Activated CD4-positive, alpha-beta T cell treated with anti-CD3 and anti-CD28 coated beads, Interleukin-2, amount 50 U/mL, for 4 hours (primary cell): ENCODE results near the gene LZTR1.
"Not testable (repeated sequence)": the region's sequence is repeated elsewhere in the genome, so short reads cannot be mapped to it uniquely, and the experiment has no call there.

Experiments used
- DNase-seq, 2 experiments: peaks; one replicate each; pipeline ENCODE4 v3.0.0-alpha.2; 2020

LZTR1 gene

DNA sequence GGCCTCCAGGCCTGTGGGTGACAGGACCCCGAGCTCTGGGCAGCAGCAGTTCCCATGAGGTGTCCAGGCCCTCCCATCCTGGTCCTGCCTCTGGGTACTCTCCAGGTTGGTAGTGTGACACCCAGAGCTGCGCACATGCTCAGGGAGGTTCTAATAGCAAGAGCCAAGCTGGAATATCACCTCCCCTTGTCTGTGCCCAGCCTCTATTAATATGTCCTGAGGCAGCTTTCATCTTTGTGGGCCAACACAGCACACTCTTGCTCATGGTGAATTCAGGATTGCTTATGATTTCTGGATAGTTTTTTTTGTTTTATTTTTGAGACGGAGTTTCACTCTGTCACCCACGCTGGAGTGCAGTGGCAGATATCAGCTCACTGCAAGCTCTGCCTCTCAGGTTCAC, 36.2 kb downstream of the LZTR1 start:
- no peak for DNase-seq

GRCh38 chr22:21020802-21021429, 38.8 kb downstream of the LZTR1 start:
- DNase-seq = no peak

- no peak for DNase-seq
Measured at GRCh38 chr22:21022507-21022906, 40.4 kb downstream of the LZTR1 start.

GRCh38 chr22:21022955-21023614, 41.0 kb downstream of the LZTR1 start:
- no peak for DNase-seq

GRCh38 chr22:21025266-21025665, 43.2 kb downstream of the LZTR1 start:
- no peak for DNase-seq

- DNase-seq = no peak
Measured at GRCh38 chr22:21025763-21026755, 44.0 kb downstream of the LZTR1 start.

- DNase-seq = no peak
Measured at GRCh38 chr22:21026783-21027692, 44.9 kb downstream of the LZTR1 start.

DNA sequence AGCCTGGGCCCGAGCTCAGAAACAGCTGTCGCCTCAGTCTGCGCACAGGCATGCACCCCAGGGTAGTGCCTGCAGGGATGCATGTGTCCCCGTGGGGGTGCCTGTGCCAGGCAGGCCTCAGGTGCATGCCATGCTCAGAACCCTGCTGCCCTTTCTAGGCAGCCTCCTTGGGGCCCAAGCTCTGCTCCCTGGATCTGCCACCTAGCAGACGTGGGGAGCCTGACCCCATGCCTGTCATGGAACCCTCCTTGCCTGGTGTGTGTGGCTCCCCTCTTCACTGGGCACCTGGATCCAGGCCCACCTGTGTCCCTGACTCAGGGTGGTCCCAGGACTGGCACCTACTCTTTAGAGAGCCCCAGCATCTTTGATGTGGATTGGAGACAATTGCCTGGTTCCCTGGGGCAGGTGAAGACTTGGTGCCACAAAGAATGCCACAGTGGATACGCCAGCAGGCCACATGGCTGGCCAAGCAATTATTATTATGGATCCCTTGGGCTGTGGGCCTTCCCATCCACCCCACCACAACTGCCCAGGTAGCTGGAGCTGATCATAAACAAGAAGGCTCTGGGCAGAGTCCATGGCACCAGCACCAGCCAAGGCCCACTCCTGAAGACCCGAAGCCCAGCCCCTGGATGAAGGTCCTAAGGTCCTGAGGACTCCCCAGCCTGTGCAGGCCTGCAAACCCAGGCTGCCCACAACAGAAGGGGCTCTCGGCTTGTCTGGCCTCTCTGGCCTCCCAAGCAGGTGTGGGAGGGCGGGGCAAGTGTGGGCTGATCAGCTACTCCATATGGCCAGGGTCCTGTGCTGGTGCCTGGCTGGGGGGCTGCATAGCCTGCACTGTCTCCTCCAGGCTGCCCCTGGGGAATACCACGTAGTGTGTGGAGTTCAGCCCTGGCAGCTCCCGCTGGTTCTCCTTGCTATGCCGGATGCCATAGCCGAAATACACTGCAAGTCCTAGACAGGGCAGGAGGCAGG, 46.5 kb downstream of the LZTR1 start:
- DNase-seq = no peak

GRCh38 chr22:21029486-21030025, 47.5 kb downstream of the LZTR1 start:
- DNase-seq = no peak

DNA sequence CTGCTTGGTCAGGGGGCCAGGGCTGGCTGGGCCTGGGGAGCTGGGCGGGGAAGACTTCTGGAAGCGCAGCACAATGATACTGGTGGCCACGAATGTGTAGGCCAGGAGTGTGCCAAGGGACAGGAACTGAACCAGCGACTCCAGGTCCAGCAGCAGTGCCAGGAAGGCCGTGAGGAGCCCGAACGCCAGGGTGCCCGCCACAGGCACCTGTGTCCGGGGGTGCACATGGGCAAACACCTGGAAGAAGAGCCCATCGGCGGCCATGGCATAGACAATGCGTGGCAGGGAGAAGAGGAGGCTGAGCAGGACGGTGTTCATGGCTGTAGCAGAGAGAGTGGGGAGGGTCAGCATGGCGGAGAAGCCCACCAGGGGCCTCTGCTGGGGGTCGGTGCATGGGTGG, 47.9 kb downstream of the LZTR1 start:
- DNase-seq = no peak

DNA sequence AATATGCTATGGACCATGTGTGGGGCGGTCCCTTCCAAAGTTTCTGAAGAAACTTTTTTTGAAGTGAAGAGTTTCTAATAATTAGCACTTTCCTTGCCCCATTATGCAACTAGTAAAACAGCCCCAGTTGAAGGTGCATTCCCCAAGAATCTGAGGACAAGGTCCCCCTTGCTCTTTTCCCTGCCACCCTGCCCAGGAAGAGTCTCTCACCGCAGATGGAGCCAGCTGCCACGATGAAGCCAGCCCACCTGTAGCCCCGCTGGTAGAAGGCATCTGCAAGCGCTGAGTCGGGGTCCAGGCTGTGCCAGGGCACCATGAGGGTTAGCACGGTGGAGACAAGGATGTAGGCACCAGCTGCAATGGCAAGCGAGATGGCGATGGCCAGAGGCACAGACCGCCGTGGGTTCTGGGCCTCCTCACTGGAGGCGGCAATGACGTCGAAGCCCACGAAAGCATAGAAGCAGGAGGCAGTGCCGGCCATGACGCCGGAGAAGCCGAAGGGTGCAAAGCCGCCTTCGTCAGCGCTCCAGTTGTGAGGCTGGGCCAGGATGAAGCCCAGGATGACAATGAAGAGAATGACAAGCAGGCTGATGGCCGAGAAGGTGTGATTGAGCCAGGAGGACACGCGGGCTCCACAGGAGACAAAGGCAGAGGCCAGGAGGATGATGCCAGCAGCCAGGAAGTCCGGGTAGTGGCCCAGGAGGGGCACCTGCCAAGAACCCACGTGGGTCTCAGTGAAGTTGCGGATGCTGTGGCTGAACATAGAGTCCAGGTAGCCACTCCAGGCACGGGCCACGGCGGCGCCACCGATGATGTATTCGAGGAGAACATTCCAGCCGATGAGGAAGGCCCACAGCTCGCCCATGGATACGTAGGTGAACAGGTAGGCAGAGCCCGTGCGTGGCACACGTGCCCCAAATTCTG, 48.8 kb downstream of the LZTR1 start:
- no peak for DNase-seq

- no peak for DNase-seq
Measured at GRCh38 chr22:21031545-21032036, 49.5 kb downstream of the LZTR1 start.

DNA sequence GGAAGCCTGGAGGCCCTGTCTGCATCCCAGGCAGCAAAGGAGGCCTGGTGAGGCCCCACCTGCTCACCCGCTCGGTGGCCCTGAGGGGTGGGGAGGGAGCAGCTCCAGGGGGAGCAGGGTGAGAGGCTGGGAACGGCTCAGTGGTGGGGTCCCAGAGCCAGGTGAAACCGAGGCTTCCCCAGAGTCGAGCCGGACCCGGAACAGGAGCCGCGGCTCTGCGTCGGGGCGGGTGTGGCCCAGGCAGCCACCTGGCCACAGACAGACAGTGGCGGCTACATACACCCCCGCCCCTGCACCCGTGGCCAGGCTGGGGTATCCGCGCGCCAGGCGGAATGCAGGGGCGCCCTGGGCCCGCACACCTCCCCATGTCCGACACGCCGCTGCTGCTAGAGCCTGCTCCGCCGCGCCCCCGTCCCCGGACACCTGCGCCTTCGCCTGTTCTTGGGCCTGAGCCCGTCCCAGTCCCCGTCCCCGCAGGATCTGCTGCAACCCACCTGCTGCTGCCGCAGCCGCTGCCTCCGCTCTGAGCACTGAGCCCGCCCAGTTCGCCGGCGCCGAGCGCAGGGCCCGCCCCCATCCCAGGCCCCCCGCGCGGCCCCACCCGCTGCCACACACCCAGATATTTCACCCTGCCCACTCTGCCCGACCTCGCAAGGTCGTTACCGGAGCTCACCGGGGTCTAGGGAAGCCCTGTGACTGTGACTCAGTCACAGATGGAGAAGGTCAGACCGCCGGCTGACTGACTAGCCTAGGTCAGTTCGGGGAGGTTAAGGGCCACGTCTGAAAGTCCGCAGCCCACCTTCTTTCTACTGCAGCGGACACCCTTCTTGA, 50.2 kb downstream of the LZTR1 start, which contains the start of gene SLC7A4:
Gene SLC7A4 (minus strand): TSS at position 525 of the 831 bp plus-strand sequence. CDS start 749 bp downstream, outside the sequence.
- DNase-seq = no peak

GRCh38 chr22:21032868-21033688, 51.0 kb downstream of the LZTR1 start:
- DNase-seq = no peak

DNA sequence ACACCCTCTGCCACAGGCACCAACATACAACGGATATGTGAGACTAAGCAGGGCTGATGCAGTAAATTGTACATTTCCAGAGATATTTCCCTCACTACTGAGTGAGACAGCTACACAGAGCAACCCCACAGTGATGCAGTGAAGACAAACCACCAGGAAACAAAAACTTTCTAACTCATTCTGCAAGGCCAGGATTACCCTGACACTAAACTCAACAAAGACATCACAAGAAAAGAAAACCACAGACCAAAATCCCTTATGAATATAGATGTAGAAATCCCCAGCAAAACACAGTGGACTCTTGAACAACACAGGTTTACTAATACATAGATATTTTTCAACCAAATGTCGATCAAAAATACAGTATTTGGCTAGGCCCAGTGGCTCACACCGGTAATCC, 51.8 kb downstream of the LZTR1 start:
- no peak for DNase-seq

- no peak for DNase-seq
Measured at GRCh38 chr22:21034989-21035388, 52.9 kb downstream of the LZTR1 start.

DNA sequence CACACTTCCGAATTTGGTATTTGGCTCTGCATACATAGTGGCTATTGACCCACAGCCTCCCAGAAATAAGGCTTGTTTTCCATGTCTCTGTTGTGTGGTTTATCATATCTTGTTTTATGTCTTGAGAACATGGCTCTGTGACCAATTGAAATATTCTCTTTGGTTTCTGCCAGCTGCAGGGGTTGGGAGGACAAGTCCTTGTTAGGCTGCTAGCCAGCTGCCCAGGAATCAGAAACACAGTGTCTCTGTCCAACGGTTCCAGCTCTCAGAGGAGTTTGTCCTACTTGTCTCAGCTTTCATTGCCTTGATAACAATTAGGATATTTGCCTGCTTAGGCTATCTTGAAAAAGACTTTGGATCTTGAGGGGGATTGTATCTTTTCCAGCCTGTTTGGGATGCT, 56.3 kb downstream of the LZTR1 start:
- DNase-seq = no peak

DNA sequence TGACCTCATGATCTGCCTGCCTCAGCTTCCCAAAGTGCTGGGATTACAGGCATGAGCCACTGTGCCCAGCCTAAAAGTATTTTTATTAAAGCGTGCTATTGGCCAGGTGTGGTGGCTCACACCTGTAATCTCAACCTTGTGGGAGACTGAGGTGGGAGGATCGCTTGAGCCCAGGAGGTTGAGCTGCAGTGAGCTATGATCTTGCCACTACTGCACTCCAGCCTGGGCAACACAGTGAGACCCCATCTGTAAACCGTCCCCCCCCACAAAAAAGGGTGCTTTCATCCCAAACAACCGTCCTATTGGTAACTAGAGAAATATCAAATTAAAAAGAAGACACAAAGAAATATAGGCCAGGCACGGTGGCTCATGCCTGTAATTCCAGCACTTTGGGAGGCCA, 57.1 kb downstream of the LZTR1 start:
- not testable (repeated sequence) for DNase-seq
